Neutrophil (primary cell): ENCODE measurements around the gene RPP25L.

Source experiments
- H3K27ac ChIP-seq: fragments of 200-600 bp; sonication (generic); 2 replicates; pipeline ENCODE4 v1.5.1; 2016; ENCODE audit warnings: mild to moderate bottlenecking, moderate library complexity
- H3K27me3 ChIP-seq: fragments of 200-600 bp; sonication (generic); 2 replicates; pipeline ENCODE4 v1.6.0; 2016; ENCODE audit warnings: mild to moderate bottlenecking
- H3K36me3 ChIP-seq: fragments of 200-600 bp; sonication (generic); 2 replicates; pipeline ENCODE4 v1.5.1; 2017
- H3K4me1 ChIP-seq, 2 experiments: fragments of 200-600 bp in 1 of 2; sonication (generic) in 1 of 2; 1 replicate in 1 of 2; 2 replicates in 1 of 2; pipeline versions ENCODE4 v1.5.1 to v1.6.1; 2013 to 2016; ENCODE audit warnings: low read depth in 1 of 2, low read length in 1 of 2, mild to moderate bottlenecking in 1 of 2, moderate library complexity in 1 of 2; ENCODE audit not compliant: control insufficient read depth in 1 of 2, insufficient read depth in 1 of 2
- H3K4me3 ChIP-seq, 2 experiments: fragments of 200-600 bp in 1 of 2; sonication (generic) in 1 of 2; 1 replicate in 1 of 2; 2 replicates in 1 of 2; pipeline ENCODE4 v1.5.1; 2013 to 2016; ENCODE audit warnings: low read depth in 1 of 2, low read length in 1 of 2, mild to moderate bottlenecking in 1 of 2, moderate library complexity in 1 of 2
- H3K9me3 ChIP-seq: fragments of 200-600 bp; sonication (generic); 2 replicates; pipeline ENCODE4 v1.5.1; 2016
- TF ChIP-seq, protein P1 (sequence below): fragments of 200-600 bp; sonication (generic); IDR thresholded peaks from 2 replicates; pipeline ENCODE4 v1.5.1; 2016; ENCODE audit warnings: antibody characterized with exemption

Gene RPP25L

DNA sequence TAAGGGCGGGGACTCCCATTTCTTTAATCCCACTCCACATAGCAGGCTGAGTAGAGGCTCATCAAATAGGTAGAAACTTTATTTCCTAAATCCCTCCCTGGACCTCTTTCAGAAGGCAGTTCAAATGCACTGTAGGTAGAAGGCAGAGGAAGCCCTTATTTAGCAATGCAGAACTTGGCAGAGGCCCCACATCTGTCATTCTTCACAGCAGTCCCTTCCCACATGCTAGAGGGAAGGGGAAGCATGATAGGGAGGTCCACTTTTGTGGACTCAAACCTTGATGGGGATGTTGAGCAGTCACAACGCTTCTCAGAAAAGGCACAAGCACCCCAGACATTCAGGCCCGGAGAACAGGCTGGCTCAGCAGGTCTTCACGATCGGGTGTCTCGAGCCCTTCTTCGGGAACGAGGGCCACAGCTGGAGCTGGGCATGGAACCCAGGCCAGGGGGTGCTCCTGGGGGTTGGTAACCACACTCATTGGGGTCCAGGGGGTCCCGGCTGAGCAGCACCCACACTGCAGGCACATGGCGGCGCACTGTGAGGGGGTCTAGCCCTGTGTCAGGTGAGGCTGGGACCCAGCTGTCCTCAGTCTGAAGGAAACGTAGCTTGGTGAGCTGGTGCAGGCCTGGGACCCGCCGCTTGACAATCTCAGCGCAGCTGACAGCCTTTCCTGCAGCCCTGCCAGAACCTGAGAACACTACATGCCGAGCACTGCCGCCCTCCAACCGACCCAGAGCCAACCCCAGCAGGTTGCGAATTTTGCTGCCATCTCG, 1.3 kb downstream of the RPP25L start:
- no peak overlapping the region for H3K27ac ChIP-seq
- H3K27me3 ChIP-seq = peaks cover 22% of the 10 kb centered on the region
- H3K9me3 ChIP-seq = no peaks in the 10 kb centered on the region
- H3K4me3 ChIP-seq = peak overlapping the region in 1 of 2 experiments; percentile 76
- TF ChIP-seq, protein P1, sequence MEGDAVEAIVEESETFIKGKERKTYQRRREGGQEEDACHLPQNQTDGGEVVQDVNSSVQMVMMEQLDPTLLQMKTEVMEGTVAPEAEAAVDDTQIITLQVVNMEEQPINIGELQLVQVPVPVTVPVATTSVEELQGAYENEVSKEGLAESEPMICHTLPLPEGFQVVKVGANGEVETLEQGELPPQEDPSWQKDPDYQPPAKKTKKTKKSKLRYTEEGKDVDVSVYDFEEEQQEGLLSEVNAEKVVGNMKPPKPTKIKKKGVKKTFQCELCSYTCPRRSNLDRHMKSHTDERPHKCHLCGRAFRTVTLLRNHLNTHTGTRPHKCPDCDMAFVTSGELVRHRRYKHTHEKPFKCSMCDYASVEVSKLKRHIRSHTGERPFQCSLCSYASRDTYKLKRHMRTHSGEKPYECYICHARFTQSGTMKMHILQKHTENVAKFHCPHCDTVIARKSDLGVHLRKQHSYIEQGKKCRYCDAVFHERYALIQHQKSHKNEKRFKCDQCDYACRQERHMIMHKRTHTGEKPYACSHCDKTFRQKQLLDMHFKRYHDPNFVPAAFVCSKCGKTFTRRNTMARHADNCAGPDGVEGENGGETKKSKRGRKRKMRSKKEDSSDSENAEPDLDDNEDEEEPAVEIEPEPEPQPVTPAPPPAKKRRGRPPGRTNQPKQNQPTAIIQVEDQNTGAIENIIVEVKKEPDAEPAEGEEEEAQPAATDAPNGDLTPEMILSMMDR = no peak
- H3K36me3 ChIP-seq = peaks cover 22% of the 10 kb centered on the region
- peaks cover 19 to 23% of the 10 kb centered on the region in 2 experiments for H3K4me1 ChIP-seq

DNA sequence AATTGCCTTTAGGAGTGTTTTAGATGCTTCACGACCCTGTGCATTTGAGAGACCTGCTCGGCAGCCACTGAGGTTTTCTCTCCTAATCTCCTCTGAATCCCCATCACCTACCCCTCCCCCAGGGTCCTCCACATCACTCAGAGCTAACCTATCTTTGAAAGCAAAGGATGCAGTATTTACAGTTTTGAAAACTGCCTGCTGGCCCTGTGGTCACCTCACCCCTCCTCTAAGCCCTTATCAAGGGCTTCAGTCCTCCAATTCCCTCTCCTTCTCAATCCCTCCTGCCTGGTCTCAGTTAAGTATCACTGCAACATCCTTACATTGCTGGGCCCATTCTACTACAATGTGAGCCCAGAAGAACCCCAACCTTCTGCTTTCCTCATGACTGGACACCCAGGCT, 4.6 kb downstream of the RPP25L start:
- H3K4me1 ChIP-seq = peaks cover 11 to 14% of the 10 kb centered on the region in 2 experiments
- H3K27me3 ChIP-seq = peaks cover 39% of the 10 kb centered on the region
- H3K27ac ChIP-seq = no peak overlapping the region
- H3K36me3 ChIP-seq = no peaks in the 10 kb centered on the region
- no peaks in the 10 kb centered on the region for H3K9me3 ChIP-seq
- TF ChIP-seq, protein P1 = no peak
- no peak overlapping the region for H3K4me3 ChIP-seq

DNA sequence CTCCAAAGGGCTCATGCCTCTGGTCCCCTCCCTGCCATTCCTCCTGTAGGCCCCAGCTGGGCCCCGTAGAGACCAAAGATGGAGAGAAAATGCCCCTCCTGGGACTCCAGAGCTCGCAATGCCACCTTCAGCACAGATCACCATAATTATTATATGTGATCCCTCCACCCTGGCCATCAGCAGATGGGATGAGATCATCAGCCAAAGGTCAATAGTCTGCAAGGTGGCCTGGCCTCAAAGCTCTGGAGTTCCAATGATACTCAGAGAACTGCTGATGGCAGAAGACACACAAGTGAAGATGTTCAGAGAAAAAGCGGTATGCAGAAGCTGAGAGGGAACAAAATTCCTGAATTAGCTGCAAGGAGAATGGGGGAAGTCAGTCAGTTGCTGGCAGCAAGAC, 5.0 kb downstream of the RPP25L start:
- Histone ChIP-seq H3K36me3 (no peaks in the 10 kb centered on the region), H3K27me3 (peaks cover 39% of the 10 kb centered on the region), H3K4me3 (no peak overlapping the region), H3K4me1 (peaks cover 8 to 12% of the 10 kb centered on the region in 2 experiments), H3K9me3 (no peaks in the 10 kb centered on the region), H3K27ac (no peak overlapping the region)
- TF ChIP-seq, protein P1 = no peak

DNA sequence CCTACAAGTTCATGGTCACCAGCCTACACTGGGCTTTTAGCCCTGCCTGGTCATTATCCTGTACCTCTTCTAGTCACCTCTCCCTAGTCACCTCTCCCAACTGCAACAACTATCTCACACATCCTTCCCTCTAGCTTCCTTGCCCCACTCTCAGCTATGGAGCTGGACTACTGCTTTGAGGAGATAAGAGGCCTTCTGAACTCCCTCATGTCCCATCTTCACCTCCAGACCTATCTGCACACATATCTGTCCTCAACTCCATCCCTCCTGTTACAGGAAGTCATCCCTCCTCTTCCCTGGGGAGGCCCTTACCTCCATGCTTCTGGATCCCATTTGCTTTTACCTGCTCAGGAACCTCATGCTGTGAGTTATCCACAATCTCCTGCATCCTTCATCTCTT, 5.7 kb downstream of the RPP25L start:
- no peak overlapping the region for H3K4me3 ChIP-seq
- no peak overlapping the region for H3K27ac ChIP-seq
- peaks cover 40% of the 10 kb centered on the region for H3K27me3 ChIP-seq
- H3K4me1 ChIP-seq = peaks cover 3 to 7% of the 10 kb centered on the region in 2 experiments
- H3K9me3 ChIP-seq = no peaks in the 10 kb centered on the region
- TF ChIP-seq, protein P1 = no peak
- H3K36me3 ChIP-seq = no peaks in the 10 kb centered on the region

DNA sequence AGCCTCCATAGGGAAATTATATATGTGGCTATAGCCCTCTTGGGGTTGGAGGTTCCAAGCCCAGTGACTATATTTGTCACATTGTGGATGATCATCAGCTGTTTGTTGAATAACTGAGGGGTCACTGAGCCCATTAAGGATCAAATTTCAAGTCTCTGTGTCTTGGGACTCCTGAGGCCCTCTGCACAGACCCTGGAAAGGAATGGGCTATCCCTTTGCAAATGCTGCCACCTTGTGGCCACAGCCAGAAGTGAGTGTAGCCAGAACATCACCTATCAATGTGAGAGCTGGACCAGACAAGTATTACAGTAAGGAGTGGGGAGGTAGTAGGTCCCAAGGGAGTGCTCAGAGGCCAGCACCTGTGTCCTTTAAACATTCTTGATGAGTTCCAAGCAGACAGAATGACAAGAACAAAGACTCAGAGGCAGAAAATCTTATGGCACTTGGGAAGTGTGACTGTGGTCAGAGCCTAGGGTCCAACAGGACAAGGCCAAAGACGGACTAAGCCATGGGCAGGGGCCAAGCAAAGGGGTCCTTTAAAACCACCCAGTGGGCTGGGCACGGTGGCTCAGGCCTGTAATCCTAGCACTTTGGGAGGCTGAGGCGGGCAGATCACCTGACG, 8.2 kb downstream of the RPP25L start:
- no peaks in the 10 kb centered on the region for H3K4me1 ChIP-seq
- TF ChIP-seq, protein P1 = peak; percentile 88

More for the DNA sequence above, 8.2 kb downstream of the RPP25L start:
- H3K27ac ChIP-seq = no peak overlapping the region
- H3K4me3 ChIP-seq = no peak overlapping the region
- peaks cover 62% of the 10 kb centered on the region for H3K27me3 ChIP-seq
- no peaks in the 10 kb centered on the region for H3K36me3 ChIP-seq
- H3K9me3 ChIP-seq = no peaks in the 10 kb centered on the region
